NCI-H524 (cell line): Measurements from ENCODE around the gene TRAPPC2.
"Not testable (repeated sequence)": the region's sequence is repeated elsewhere in the genome, so short reads cannot be mapped to it uniquely, and the experiment has no call there.

Source experiments
- DNase-seq, 2 experiments: peaks; one replicate each; lab custom pipeline; 2025; lab: John Stamatoyannopoulos, UW

TRAPPC2 gene

GRCh38 chrX:13747836-13748235 lies 13.4 kb upstream of the TRAPPC2 start:
- peak in 1 of 2 experiments; percentile 40 for DNase-seq

DNA sequence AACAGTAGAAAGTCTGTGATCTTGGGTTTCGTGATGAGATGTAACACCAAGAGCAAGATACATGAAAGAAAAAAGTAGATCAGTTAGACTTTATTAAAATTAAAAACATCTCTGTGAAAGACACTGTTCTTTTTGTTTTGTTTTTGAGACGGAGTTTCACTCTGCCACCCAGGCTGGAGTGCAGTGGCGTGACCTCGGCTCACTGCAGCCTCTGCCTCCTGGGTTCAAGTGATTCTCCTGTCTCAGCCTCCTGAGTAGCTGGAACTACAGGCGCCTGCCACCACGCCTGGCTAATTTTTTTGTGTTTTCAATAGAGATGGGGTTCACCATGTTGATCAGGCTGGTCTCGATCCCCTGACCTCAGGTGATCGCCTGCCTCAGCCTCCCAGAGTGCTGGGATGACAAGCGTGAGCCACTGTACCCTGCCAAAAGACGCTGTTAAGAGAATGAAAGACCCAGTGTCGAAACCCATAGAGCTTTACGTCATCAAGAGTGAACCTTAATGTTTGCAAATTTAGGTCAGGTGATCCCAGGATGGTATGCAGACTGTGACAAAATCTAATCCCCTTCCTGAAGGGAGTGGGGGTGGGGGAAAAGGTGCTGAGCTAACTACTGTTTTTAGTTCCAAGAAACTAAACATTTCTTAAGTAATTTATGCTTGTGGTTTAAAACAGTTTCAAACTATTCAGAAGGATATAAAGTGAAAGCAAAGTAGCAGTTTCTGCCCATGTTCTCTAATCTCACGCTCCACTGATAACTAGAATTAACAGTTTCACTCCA lies 8.2 kb upstream of the TRAPPC2 start:
- DNase-seq: no peak

GRCh38 chrX:13741695-13742094 lies 7.3 kb upstream of the TRAPPC2 start:
- DNase-seq: no peak

GRCh38 chrX:13733506-13733905 lies 914 bp downstream of the TRAPPC2 start:
- DNase-seq: no peak

DNA sequence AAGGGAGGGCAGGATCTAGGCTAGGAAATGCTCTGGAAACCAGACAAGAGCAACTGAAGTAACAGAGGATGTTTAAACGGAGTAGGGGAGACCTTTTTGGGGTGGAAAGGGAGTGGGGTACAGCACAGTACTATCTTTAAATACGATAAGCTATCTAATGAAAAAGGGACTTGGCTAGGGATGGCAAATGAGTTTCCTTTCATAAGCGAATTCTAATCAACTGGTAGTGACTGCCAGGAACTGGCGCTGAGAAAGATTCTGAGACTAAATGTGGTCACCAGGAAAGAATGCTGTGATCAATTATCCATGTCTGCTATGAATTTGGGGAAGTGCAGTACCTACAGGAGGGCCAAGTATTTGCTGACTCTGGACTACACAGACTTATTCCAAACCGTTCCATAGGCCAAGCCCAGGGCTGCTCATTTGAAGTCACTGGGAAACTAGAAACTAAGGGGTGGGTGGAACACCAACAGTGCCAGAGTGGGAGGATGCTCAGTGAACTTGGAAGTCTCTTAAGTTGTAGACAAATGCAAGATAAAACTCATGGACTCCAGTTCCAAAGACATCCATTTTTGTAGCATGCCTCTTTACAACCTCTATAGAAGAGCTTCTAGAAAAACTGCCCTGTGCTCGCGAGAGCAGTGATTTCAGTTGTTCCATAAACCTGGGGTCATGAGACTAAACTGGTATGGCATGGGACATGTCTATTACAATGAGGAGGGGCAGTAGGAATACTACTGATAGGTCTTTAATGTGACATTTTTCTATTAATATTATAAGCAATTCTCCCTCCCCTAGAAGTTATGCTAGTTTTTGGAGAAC lies 2.0 kb downstream of the TRAPPC2 start:
- DNase-seq: no peak

DNA sequence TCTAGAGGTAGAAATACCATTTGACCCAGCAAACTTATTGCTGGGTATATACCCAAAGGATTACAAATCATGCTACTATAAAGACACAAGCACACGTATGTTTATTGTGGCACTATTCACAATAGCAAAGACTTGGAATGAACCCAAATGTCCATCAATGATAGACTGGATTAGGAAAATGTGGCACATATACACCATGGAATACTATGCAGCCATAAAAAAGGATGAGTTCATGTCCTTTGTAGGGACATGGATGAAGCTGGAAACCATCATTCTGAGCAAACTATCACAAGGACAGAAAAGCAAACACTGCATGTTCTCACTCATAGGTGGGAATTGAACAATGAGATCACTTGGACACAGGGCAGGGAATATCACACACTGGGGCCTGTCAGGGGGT lies 3.9 kb downstream of the TRAPPC2 start:
- DNase-seq: not testable (repeated sequence)

GRCh38 chrX:13726583-13726982 lies 7.8 kb downstream of the TRAPPC2 start:
- not testable (repeated sequence) for DNase-seq

GRCh38 chrX:13724878-13725277 lies 9.5 kb downstream of the TRAPPC2 start:
- not testable (repeated sequence) for DNase-seq

DNA sequence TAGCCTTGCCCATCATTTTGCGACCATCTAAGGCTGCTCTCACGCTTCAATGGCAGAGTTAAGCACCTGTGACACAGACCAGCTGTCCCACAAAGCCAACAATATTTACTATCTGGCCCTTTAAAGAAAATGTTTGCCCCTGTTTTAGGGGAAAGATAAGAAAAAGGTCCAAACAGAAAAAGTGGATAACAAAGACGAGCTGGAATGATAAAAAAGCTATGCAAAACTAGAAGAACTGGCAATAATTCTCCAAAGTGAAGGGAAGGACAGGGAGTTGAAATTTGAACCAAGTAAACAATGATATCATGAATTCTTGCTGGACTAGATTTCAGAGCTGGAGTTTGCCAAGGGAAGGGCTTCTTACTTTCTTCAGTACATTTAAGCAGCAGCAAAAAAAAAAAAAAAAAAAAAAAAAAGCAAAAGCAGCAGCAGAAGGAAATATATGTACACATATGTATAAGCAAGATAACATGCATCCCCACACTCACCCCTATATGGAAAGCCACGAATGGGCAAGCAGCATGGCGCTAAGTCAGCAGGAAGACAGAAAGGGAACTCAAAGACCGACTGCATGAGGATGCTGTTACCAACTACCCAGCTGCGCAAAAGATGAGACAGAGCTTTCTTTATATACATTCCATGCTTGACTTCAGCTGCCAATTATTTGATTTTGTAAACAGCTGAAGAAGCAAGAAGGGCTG lies 12.5 kb downstream of the TRAPPC2 start:
- no peak for DNase-seq

- no peak for DNase-seq
Measured at GRCh38 chrX:13721371-13721770, 13.0 kb downstream of the TRAPPC2 start.

GRCh38 chrX:13719192-13719856 lies 15.1 kb downstream of the TRAPPC2 start:
- no peak for DNase-seq

DNA sequence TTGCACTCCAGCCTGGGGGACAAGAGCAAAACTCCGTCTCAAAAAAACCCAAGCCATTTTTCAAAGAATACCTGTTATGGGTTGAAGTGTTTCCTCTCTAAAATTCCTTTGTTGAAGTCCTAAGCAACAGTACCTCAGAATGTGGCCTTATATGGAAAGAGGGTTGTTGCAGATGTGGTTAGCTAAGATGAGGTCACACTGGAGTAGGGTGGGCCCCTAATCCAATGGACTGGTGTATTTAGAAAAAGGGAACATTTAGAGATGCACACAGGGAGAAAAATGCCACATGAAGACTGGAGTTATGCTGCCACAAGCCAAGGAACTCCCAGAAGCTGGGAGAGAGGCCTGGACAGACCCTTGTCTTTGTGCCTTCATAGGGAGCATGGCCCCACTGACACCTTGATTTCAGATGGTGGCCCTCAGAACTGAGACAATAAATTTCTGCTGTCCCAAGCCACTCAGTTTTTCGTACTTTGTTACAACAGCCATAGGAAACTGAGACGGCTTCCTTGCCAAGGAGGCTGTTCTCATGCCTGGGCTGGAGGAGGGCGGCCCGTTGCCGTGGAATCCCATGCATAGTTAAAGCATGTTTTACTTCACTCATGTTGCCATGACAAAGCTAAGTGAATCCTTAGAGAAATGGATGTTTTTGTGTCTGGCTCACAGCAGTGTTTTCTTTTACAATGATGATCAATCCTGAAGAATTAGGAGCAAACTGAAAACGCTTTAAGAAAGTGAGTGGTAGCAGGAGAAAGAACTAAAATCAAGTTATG lies 16.5 kb downstream of the TRAPPC2 start:
- DNase-seq: no peak

- DNase-seq: no peak
Measured at GRCh38 chrX:13716905-13717304, 17.5 kb downstream of the TRAPPC2 start.

GRCh38 chrX:13716455-13716854 lies 18.0 kb downstream of the TRAPPC2 start:
- DNase-seq: no peak

- no peak for DNase-seq
Measured at GRCh38 chrX:13711141-13711540, 23.3 kb downstream of the TRAPPC2 start.

DNA sequence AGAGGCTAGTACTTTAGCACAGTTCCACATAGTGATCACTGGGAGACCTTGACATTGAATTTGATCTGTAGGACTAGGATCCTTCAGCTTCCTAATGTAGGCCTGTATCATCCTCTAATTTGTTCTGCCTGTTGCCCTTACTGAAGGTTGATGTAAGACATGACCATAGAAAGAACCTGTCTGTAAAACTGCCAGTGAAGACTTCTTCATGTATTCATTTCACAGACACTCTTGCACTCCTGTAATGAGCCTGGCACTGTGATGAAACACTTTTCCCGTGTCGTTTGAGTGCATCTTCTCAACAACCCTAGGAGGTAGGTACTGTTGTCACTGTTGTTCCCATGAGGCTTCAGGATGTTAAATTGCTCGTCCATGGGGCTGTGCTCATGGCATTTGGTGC lies 30.8 kb downstream of the TRAPPC2 start:
- no peak for DNase-seq

DNA sequence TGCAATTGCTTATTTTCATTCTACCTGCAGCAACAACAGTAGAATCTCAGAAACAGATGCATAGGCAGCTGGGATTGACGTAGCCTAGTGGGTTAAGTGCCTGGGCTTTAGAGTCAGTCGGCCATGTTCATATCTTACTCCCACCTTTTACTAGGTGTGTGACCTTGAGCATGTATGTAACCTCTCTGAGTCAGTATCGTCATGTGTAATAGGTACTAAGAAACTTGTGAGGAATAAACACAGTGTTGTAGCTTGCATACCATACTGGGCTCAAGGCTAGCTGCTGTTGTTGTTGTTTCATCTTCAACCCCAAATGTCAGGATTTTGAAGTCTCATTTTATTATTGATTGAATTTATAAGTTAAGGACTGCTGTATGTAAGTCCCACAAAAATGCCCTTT lies 31.3 kb downstream of the TRAPPC2 start:
- peak in 1 of 2 experiments; percentile 4 for DNase-seq

DNA sequence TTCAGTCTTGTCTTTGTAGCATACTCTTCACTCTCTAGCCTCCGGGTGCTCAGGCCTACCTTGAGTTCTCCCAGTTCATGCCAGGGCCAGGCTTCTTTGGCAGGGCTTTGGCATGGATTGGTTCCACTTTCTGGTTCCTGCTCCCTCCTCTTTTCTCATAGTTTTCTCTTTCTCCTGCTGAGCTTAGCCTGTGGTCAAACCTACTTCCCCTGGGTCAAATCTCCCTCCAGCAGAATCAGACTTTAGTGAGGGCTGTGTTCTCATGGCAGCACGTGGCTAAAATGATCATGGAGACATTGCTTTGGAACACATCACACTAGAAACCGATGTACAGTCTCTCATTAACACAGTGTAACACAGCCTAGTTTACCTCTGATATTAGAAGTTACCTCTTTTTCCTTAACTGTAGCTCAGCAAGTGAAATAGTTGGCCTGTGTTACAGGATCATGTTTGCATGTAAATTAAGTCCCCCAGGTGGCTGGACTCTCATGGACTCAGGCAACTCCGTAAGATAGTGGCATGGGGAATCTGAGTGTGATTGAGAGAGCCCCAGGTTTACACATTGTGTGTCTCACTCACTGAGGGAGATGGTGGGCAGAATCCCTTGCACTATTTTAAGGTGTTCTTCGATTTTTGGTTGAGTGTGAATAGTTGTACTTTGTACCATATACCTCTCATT lies 32.2 kb downstream of the TRAPPC2 start:
- DNase-seq: no peak

GRCh38 chrX:13700380-13700779 lies 34.0 kb downstream of the TRAPPC2 start:
- DNase-seq: peak in 1 of 2 experiments; percentile 41

GRCh38 chrX:13699183-13699826 lies 35.1 kb downstream of the TRAPPC2 start:
- no peak for DNase-seq
